GM18502 (cell line): ENCODE results near the gene HYPK.
"Not testable (repeated sequence)": the region's sequence is repeated elsewhere in the genome, so short reads cannot be mapped to it uniquely, and the experiment has no call there.

Experiments used
- ATAC-seq: cut with Tn5 transposase; IDR thresholded peaks from one replicate; pipeline ENCODE4 v1.9.1; 2021; ENCODE audit warnings: mild to moderate bottlenecking; ENCODE audit not compliant: unreplicated experiment, poor library complexity

HYPK gene

GRCh38 chr15:43830691-43831275, 30.4 kb downstream of the HYPK start:
- ATAC-seq, result not testable (repeated sequence)

GRCh38 chr15:43831519-43832052, 31.2 kb downstream of the HYPK start:
- not testable (repeated sequence) for ATAC-seq

GRCh38 chr15:43832485-43832884, 32.1 kb downstream of the HYPK start:
- not testable (repeated sequence) for ATAC-seq

DNA sequence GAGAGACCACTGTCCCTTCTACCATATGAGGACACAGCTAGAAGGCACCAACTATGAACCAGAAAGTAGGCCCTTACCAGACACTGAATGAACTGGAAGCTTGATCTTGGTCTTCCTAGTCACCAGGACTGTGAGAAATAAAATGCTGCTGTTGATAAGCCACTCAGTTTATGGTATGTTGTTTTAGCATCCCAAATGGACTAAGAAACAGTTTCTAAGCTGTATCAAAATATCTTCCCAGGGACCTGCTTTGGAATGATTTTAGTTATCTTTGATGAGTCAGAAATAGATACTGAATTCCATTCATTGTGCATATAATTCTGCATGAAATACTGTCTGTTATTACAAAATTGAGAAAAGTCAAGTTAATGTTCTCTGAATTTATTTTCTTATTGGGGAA, 45.0 kb downstream of the HYPK start:
- ATAC-seq, result no peak

GRCh38 chr15:43851251-43851650, 50.9 kb downstream of the HYPK start:
- ATAC-seq, result no peak

DNA sequence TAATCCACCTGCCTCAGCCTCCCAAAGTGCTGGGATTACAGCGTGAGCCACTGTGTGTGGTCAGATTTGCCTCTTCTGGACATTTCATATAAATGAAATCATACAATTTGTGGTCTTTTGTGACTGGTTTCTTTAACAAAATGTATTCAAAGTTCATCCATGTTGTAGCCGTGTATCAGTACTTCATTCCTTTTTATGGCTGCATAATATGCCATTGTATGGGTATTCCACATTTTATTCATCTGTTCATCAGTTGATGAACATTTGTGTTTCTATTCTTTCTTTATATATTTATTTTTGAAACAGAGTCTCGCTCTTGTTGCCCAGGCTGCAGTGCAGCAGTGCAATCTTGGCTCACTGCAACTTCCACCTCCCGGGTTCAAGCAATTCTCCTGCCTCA, 52.2 kb downstream of the HYPK start:
- no peak for ATAC-seq
